ENCODE results near the gene KLHL29. TPM values are rescaled to one million over a fixed set of nuclear protein-coding genes. Genes with fewer than 3 reads are reported as not detected.

Gene KLHL29
- total RNA-seq, 1 donor from 2014 or later: 1.6 TPM

DNA sequence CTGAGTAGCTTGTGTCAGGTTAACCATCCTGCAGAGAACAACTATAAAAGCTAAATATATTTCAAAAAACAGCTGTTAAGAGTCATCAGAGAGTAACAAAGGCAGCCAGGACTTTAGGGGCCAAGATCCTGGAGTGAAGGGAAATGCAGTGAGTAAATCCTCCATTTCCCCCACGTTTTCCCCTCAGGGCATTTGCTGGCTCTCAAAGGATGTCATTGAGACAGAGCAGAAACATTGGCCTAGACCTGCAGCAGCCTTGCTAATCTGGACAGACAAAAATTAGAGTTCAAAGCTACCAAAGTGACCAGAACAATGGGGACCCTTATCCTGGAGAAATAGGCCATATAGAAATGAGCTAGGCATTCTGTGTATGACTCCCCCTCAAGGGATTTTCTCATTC lies 21.1 kb upstream of the KLHL29 start:
- DNase-seq (ENCODE audit: low spot score): peak; percentile 22
- intact Hi-C loops (cut with DNase I): no loop called here

DNA sequence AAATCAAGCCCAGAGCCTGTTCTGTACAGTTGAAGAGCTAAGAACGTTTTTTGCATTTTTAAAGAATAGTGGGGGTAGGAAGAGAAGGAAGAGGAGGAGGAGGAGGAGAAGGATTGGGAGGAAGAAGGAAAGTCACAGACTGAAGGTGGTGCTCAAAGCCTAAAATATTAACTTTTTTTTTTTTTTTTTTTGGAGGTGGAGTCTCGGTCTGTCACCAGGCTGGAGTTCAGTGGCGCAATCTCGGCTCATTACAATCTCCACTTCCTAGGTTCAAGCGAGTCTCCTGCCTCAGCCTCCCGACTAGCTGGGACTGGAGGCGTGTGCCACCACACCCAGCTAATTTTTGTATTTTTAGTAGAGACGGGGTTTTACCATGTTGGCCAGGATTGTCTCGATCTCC lies 18.3 kb upstream of the KLHL29 start:
- intact Hi-C loops (cut with DNase I): no loop called here
- no peak for DNase-seq (ENCODE audit: low spot score)

DNA sequence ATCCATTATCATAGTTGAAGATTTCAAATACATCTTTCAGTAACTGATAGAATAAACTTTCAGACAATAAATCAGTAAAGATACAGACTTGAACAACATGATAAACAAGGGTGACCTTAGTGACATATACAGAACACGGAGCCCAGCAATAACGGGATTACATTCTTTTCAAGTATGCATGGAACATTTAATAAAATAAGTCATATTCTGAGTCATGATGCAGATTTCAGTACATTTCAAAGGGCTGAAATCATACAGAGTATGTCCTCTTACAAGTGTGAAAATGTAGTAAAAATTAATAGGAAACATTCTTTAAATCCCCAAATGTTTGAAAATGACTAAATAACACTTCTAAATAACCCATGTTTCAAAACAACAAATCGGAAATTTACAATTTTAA lies 17.2 kb upstream of the KLHL29 start:
- no peak for DNase-seq (ENCODE audit: low spot score)
- intact Hi-C loops (cut with DNase I): no loop called here

DNA sequence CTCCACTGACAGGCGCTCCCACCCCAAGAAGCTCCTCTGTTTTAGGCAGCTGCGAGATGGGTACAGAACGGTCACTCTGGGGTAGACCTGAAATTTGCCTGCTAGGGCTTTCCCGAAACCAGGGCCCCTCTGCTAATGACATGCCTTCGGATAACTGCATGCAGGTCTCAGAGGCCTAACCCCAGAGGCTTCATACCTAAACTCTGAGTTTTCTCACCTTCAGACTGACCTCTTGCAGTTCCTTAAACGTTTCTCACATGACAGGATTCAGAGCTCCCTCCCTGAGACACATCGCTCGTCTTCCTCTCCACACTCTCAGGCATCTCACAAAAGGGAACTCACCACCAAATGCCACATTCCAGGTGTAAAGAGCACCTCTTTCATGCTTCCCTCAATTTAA lies 11.3 kb upstream of the KLHL29 start:
- intact Hi-C loops (cut with DNase I): no loop called here
- DNase-seq (ENCODE audit: low spot score): no peak

DNA sequence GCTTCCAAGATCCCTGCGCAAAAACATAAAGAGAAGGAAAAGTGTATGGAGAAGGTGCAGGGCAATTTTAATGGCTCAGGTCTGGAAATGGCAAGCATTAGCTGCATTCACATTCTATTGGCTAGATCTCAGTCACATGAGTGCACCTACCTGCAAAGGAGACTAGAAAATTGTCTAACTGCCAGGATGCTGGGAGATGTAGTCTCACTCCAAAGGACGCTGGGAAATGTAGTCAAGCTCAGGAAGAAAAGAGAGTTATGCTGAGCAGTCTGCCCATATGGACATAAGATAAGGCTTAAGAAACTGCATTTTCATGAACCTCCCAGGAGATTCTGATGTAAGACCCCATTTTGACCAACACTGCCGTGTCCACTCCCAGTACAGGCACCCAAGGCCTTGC lies 9.5 kb upstream of the KLHL29 start:
- intact Hi-C loops (cut with DNase I): no loop called here
- DNase-seq (ENCODE audit: low spot score): no peak

DNA sequence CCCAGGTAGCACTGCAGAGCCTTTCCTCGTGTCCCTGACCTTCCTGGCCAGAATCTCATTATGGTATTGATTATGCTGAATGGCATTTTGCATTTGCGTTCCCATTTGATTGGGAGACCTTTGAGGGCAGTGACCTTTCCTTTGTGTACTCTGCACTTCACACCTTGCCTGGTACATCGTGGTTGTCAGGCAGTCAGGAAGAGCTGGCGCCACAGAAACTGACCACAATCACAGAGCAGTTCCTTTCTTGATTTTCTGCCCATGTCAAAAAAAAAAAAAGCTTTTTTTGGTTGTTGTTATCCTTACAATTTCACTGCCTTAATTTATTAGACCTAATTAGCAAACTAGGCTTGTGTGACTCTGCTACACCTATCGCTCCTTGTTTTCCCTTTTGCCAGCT lies 8.9 kb upstream of the KLHL29 start:
- intact Hi-C loops (cut with DNase I): no loop called here
- DNase-seq (ENCODE audit: low spot score): no peak

DNA sequence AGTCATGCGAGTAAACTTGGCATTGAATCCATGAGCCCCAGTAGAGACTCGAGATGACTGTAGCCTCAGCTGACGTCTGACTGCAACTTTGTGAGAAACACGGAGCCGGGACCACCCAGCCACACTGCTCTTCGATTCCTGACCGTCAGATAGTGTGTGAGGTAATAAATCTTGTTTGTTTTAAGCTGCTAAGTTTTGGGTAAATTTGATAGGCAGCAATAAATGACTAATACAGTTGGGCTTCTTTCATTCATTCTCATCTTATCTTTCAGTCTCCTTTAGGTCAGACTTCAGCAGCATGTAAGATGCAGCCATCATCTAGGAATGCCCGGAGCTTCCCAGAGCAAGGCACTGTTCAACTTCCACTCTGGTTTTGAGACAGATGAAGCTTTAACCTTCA lies 8.0 kb upstream of the KLHL29 start:
- DNase-seq (ENCODE audit: low spot score): no peak
- intact Hi-C loops (cut with DNase I): no loop called here

DNA sequence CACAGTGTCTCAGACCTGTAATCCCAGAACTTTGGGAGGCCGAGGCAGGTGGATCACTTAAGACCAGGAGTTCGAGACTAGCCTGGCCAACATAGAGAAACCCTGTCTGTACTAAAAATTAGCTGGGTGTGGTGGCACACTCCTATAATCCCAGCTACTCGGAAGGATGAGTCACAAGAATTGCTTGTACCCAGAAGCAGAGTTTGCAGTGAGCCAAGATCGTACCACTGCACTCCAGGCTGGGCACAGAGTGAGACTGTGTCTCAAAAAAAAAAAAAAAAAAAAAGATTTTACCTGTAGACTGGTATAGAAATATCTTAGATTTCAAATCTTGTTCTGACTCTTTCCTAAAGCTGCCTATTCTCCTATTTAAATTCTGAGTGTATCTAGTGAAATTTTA lies 7.2 kb upstream of the KLHL29 start:
- intact Hi-C loops (cut with DNase I): no loop called here
- no peak for DNase-seq (ENCODE audit: low spot score)

DNA sequence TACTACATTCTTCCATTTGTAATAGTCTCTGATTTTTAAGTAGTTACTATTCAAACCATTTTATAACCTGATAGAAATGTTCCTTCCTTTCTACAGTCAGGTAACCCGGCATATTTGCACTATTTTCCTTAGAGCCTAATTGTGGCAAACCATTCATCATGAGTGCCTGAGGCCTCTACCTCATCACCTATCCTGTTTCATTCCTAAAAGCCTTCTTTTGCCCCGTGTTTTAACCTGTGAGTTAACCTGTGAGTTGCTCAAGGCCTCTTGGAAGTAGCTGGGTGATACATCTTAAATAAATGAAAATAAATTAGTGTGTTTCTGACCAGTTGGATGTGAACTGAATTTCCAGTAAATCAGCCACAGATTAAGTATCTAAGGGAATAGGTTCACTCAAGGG lies 6.5 kb upstream of the KLHL29 start:
- intact Hi-C loops (cut with DNase I): no loop called here
- no peak for DNase-seq (ENCODE audit: low spot score)

DNA sequence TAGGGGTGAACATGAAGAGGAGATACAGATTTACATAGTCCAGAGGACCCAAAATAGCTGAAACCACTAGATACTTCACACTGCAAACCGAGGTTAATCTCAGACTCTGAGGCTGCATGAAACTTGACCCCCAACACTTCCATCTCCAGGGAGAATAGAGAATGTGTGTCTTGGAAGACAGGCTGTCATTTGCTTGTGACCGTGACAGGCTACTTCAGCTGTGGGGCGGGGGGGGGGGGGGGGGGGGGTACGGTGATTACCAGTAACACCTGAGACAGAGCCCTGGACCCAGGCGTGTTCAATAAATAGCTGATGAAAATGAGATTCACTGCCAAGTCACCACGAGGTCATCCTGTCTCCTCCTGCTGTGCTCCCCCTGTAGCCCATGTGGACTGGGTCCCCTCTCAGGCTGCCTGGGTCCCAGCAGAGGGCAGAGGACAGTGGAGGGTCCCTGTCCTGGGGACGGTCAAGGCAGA lies 5.7 kb upstream of the KLHL29 start:
- intact Hi-C loops (cut with DNase I): no loop called here
- no peak for DNase-seq (ENCODE audit: low spot score)

DNA sequence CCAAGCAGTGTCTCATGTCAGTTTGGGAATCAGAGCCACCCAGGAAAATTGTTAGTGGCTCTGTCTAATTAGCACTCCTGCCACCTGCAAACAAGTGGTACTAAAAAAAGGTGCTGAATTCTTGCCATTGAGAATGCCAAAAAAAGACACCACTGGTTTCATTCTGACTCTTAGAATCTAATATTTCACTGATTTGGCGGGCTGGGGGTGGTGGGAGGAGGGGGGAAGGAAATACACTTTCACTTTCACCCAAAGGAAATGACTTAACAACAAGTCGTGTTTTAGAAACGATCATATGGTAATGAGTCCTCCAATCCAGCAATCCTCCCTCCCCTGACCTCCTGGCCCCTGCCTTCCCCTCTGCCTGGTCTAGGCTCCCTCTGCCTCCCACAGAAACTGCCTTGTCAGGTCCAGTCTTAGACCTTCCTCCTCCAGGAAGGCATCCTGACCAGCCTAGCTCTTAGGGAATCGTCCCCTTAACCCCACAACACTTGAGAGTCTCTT lies 4.4 kb upstream of the KLHL29 start:
- intact Hi-C loops (cut with DNase I): loop anchor here (10.0 kb wide), 2 partner anchors 184 to 374 kb away; no protein-coding TSS in a partner anchor

DNA sequence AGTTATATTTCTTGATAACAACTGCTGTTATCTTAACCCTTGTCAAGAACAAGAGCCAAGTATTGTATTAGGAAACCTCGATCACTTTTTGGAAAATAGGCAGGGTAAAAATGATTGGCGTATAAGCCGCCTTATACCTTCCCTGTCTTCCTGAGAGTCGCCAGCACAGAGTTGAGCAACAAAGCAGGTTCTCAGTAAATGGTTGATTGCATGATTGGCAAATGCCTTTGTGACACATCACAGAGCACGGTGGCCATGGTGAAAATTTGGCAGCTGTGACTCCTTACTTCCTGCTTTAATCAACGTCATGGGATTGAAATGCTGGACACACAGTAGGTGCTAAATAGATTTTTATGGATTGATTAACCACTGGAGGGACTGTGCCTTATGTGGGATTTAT lies 3.9 kb upstream of the KLHL29 start:
- no peak for DNase-seq (ENCODE audit: low spot score)
- intact Hi-C loops (cut with DNase I): loop anchor here (10.0 kb wide), 2 partner anchors 184 to 374 kb away; no protein-coding TSS in a partner anchor

More for the DNA sequence above, 4.4 kb upstream of the KLHL29 start:
- DNase-seq (ENCODE audit: low spot score): no peak

DNA sequence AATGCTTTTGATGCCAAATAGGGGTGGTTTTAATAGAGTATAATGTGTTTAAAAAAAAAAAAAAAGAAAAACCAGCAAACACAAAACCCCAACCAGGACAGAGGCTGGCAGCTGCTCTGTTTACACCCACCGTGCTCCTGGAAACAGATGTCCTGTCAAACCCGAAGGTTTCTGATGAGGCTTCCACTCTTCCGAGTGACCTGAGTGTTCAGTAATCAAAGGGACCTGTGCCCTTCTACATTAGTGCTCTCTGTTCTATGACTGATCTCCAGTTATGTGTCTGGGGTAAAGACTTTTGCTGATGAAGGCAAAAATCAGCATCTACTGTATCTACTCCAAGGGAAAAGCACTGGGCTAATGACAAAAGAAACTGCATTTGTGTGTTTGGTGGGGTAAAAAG lies 3.5 kb upstream of the KLHL29 start:
- intact Hi-C loops (cut with DNase I): loop anchor here (10.0 kb wide), 2 partner anchors 183 to 373 kb away; no protein-coding TSS in a partner anchor
- no peak for DNase-seq (ENCODE audit: low spot score)

DNA sequence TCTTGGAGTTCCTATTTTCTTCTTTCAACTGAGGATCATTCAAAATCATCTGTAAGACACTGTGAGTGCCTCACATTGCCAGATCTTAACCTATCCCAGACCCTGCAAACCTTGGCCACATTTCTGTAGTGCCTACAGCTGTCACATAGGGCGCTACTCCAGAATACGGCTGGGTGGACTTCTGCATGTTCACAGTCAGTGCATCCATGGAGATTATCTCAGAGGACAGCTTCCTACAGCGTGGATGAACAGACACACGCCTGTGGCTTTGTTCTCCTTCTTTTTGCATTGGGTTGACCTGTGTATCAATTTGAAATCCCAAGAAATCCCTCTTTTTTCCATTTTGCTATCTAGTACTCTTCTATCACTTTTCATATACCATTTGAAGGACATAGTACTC lies 1.9 kb upstream of the KLHL29 start:
- DNase-seq (ENCODE audit: low spot score): no peak

DNA sequence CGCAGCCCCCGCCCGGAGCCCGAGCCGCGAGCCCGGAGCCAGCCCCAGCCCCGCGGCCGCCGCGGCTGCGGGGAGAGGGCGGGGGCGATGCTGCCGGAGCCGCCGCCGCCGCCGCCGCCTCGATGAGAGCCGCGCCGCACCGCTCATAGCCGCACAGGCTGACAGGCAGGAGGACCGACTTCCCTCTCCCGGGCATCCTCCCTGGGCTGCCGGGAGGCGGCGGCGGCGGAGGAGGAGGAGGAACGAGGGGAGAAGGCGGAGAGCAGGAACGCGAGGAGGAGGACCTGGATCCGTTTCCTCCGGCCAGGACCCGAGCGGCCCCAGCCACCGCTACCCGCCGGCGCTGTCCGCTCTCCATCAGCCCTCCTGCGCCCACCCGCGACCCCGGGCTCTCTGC lies 370 bp downstream of the KLHL29 start:
- no peak for DNase-seq (ENCODE audit: low spot score)
- intact Hi-C loops (cut with DNase I): loop anchor here (10.0 kb wide), 2 partner anchors 179 to 369 kb away; no protein-coding TSS in a partner anchor

More for the DNA sequence above, 1.9 kb upstream of the KLHL29 start:
- intact Hi-C loops (cut with DNase I): loop anchor here (10.0 kb wide), 2 partner anchors 182 to 372 kb away; no protein-coding TSS in a partner anchor

DNA sequence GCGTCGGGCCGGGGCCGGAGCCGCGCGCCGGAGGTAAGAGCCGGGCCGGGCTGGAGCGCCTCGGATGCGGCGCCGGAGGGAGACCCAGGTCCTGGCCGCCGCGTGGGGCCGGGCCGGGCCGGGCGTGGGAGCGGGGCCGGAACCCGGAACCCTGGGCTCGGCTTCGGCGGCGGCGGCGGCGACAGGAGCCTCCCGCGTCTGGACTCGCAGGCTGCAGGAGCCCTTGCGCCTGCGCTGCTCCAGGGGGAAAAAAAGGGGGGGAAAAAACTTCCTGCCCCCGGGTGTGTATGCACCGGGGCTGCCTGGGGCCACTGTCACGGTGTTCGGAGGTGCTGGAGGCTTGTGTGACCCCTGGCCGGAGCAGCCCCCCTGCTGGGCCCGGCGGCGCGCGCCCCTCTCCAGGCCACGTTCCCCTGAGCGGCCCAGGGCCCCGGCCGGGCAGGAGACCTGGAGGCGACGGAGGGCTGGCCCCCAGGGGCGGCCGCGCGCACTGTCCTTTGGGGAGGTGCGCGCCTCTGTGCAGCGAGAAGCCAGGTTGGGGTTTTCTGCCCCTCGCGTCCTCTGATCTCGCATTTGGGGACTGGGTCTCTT lies 864 bp downstream of the KLHL29 start:
- intact Hi-C loops (cut with DNase I): loop anchor here (10.0 kb wide), 2 partner anchors 179 to 369 kb away; no protein-coding TSS in a partner anchor
- no peak for DNase-seq (ENCODE audit: low spot score)

DNA sequence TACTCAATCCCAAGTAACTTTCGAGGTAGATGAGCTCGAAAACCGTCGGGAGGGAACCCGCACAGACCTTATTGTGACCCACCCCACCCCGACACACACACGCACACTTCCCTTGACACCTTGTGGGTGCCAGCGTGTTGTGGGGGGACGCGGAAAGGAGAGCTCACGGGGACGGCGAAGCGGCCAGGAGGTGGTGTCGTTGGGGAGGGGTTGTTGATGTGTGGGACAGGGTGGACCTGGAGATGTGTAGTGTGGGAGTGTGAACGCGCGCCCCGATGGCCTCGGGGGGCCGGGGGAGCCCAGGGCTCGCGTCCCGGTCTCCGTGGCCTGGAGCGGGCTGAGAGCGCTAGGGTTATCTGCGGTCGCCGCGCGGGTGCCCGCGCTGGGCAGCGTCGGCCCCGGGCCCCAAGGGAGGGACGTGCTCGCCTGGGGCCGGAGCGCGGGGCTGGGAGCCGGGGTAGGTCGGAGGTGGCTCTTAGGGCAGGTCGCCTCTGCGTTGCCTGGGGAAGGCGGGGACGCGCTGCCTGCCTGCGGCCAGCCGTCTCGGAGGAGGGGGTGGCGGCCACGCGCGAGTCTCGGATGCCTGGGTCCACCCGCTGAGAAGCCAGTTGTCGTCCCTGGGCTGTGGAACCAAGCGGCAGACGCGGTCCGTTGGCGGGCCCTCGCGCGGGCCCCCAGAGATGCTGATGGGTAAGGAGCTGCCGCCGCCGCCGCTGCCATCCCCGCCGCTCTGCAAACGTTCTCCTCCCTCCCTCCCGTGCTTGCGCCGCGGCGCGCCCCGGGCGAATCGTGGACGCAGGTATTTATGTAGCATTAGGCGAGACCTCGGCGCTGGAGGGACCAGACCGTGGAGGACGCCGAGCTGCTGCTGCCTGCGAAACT lies 1.6 kb downstream of the KLHL29 start:
- DNase-seq (ENCODE audit: low spot score): no peak
- intact Hi-C loops (cut with DNase I): loop anchor here (10.0 kb wide), 2 partner anchors 178 to 368 kb away; no protein-coding TSS in a partner anchor

DNA sequence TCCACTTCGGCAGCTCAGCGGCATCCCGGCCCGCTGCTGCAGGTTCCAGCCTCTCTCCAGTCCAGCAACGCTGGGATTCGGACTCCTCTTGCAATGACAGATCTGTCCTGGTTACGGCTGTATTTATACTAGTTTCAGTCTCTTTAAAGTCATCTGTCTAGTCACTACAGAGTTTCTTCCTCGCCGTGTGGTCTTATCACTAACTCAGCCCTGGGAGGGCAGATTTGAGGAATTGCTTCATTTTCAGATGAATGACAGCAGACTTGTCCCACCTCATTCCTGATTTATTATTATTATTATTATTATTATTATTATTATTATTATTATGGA lies 2.2 kb downstream of the KLHL29 start:
- no peak for DNase-seq (ENCODE audit: low spot score)
- intact Hi-C loops (cut with DNase I): loop anchor here (10.0 kb wide), 2 partner anchors 178 to 368 kb away; no protein-coding TSS in a partner anchor

DNA sequence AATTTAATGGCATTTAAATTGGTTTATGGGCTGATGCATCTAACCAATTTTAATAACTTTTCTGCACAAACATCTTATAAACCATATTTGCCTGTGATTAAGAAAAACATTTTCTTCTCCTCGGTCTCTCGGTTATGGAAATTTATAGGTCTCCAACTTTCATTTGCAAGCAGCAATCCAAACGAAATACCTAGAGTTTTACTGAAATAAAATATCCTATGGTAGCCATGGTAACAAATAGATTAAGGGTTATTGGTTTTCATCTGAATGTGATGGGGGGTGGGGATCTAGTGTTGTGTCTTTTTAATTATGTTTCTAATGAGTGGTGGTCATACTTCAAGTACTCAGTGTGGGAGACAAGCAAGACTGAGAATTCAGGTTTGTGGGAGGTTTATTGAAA lies 2.9 kb downstream of the KLHL29 start:
- intact Hi-C loops (cut with DNase I): loop anchor here (10.0 kb wide), 2 partner anchors 177 to 367 kb away; no protein-coding TSS in a partner anchor
- no peak for DNase-seq (ENCODE audit: low spot score)

DNA sequence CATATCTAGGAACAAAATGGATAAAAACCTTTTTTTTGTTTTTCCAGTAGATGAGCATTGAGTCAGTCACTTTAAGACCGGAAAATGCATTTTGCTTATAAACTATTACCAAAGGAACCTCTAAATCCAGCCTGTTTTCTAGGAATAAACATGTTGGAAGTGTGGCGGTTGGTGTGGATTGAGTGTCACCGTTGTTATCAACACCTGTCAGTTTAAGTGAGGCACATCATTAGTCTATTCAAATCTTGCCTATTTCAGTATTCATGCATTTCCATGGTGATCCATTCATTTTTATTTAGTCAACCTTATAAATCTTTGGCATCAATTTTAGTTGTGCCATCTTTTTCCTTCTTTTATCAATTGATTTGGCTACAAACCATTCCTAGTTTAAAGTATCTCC lies 3.3 kb downstream of the KLHL29 start:
- intact Hi-C loops (cut with DNase I): loop anchor here (10.0 kb wide), 2 partner anchors 177 to 367 kb away; no protein-coding TSS in a partner anchor
- no peak for DNase-seq (ENCODE audit: low spot score)

Data from cardiac septum (tissue), 1 donor.